ENCODE data around the gene RAB3GAP1. TPM values are rescaled to one million over a fixed set of nuclear protein-coding genes. Genes with fewer than 3 reads are reported as not detected.
"Not testable (repeated sequence)": the region's sequence is repeated elsewhere in the genome, so short reads cannot be mapped to it uniquely, and the experiment has no call there.

RAB3GAP1 gene
- total RNA-seq, 1 donor from 2014 or later: 46.4 TPM

- H3K27me3 ChIP-seq (ENCODE audit: control insufficient read depth in 3 of 3, insufficient read depth in 3 of 3, low read length in 3 of 3): no peaks in the 10 kb centered on the region
- peaks cover 6 to 17% (median 7%) of the 10 kb centered on the region in 3 donors for H3K36me3 ChIP-seq (ENCODE audit: control insufficient read depth in 3 of 3, insufficient read depth in 3 of 3, low read length in 3 of 3)
- H3K4me1 ChIP-seq (ENCODE audit: control insufficient read depth in 3 of 3, insufficient read depth in 3 of 3, low read length in 3 of 3): no peaks in the 10 kb centered on the region
- no peak overlapping the region for H3K9ac ChIP-seq (ENCODE audit: low read depth in 1 of 3, low read length in 3 of 3)
- no peaks in the 10 kb centered on the region for H3K9me3 ChIP-seq (ENCODE audit: control insufficient read depth in 3 of 3, low read length in 3 of 3)
- no peak overlapping the region for H3K4me3 ChIP-seq (ENCODE audit: low read length in 3 of 3)
- no peak overlapping the region for H3K27ac ChIP-seq (ENCODE audit: low read depth, low read length)
Observed at GRCh38 chr2:135097532-135098231, 45.6 kb downstream of the RAB3GAP1 start.

DNA sequence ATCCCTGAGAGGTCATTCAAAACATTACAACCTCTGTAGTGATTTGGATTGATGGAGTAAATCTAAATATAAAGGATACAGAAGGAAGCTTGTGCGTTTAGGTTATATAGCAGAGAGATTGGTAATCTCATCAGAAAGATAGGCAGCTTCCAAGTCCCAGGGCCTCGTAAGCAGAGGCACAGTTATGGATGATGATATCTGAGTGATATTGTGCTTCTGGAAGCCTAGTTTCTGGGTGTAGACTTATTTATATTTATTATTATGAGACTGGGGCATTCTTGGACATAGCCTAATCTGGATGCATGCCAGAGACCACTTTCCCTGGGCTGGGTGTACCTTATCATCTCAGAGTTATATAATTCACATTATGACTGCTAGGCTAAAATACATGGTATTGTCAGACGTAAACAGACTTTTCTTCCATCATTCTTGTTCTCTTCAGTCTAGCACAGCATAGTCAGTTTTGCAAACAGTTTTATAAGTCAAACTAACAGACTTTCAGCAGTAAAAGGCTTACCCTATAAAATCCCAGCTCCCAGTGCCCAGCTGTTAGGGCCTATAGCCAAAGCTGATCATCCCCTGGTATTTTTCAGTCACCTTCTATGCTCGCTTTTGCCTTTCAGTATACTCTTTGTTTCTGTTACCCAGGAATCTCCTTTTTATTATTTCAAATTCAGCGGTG lies 47.9 kb downstream of the RAB3GAP1 start:
- Histone ChIP-seq H3K9ac (ENCODE audit: low read depth in 1 of 3, low read length in 3 of 3) (no peak overlapping the region), H3K27ac (ENCODE audit: low read depth, low read length) (no peak overlapping the region), H3K36me3 (ENCODE audit: control insufficient read depth in 3 of 3, insufficient read depth in 3 of 3, low read length in 3 of 3) (peaks cover 0 to 10% (median 0%) of the 10 kb centered on the region in 3 donors), H3K4me1 (ENCODE audit: control insufficient read depth in 3 of 3, insufficient read depth in 3 of 3, low read length in 3 of 3) (no peaks in the 10 kb centered on the region), H3K4me3 (ENCODE audit: low read length in 3 of 3) (peak overlapping the region in 1 of 3 donors; percentile 15), H3K9me3 (ENCODE audit: control insufficient read depth in 3 of 3, low read length in 3 of 3) (no peaks in the 10 kb centered on the region), H3K27me3 (ENCODE audit: control insufficient read depth in 3 of 3, insufficient read depth in 3 of 3, low read length in 3 of 3) (no peaks in the 10 kb centered on the region)

- no peaks in the 10 kb centered on the region for H3K27me3 ChIP-seq (ENCODE audit: control insufficient read depth in 3 of 3, insufficient read depth in 3 of 3, low read length in 3 of 3)
- H3K27ac ChIP-seq (ENCODE audit: low read depth, low read length): no peak overlapping the region
- H3K9ac ChIP-seq (ENCODE audit: low read depth in 1 of 3, low read length in 3 of 3): no peak overlapping the region
- no peaks in the 10 kb centered on the region for H3K4me1 ChIP-seq (ENCODE audit: control insufficient read depth in 3 of 3, insufficient read depth in 3 of 3, low read length in 3 of 3)
- H3K9me3 ChIP-seq (ENCODE audit: control insufficient read depth in 3 of 3, low read length in 3 of 3): no peaks in the 10 kb centered on the region
- peaks cover 0 to 4% (median 0%) of the 10 kb centered on the region in 3 donors for H3K36me3 ChIP-seq (ENCODE audit: control insufficient read depth in 3 of 3, insufficient read depth in 3 of 3, low read length in 3 of 3)
- no peak overlapping the region for H3K4me3 ChIP-seq (ENCODE audit: low read length in 3 of 3)
Observed at GRCh38 chr2:135103843-135104242, 51.8 kb downstream of the RAB3GAP1 start.

DNA sequence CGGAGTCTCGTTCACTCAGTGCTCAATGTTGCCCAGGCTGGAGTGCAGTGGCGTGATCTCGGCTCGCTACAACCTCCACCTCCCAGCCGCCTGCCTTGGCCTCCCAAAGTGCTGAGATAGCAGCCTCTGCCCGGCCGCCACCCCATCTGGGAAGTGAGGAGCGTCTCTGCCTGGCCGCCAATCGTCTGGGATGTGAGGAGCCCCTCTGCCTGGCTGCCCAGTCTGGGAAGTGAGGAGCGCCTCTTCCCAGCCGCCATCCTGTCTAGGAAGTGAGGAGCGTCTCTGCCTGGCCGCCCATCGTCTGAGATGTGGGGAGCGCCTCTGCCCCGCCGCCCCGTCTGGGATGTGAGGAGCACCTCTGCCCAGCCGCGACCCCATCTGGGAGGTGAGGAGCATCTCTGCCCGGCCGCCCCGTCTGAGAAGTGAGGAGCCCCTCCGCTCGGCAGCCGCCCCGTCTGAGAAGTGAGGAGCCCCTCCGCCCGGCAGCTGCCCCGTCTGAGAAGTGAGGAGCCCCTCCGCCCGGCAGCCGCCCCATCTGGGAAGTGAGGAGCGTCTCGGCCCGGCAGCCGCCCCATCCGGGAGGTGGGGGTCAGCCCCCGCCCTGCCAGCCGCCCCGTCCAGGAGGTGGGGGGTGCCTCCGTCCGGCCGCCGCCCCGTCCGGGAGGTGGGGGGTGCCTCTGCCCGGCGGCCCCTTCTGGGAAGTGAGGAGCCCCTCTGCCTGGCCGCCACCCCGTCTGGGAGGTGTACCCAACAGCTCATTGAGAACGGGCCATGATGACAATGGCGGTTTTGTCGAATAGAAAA lies 53.6 kb downstream of the RAB3GAP1 start:
- H3K27ac ChIP-seq (ENCODE audit: low read depth, low read length); H3K27me3 ChIP-seq (ENCODE audit: control insufficient read depth in 3 of 3, insufficient read depth in 3 of 3, low read length in 3 of 3); H3K9me3 ChIP-seq (ENCODE audit: control insufficient read depth in 3 of 3, low read length in 3 of 3); H3K9ac ChIP-seq (ENCODE audit: low read depth in 1 of 3, low read length in 3 of 3); H3K4me3 ChIP-seq (ENCODE audit: low read length in 3 of 3); H3K36me3 ChIP-seq (ENCODE audit: control insufficient read depth in 3 of 3, insufficient read depth in 3 of 3, low read length in 3 of 3); H3K4me1 ChIP-seq (ENCODE audit: control insufficient read depth in 3 of 3, insufficient read depth in 3 of 3, low read length in 3 of 3): not testable (repeated sequence)

DNA sequence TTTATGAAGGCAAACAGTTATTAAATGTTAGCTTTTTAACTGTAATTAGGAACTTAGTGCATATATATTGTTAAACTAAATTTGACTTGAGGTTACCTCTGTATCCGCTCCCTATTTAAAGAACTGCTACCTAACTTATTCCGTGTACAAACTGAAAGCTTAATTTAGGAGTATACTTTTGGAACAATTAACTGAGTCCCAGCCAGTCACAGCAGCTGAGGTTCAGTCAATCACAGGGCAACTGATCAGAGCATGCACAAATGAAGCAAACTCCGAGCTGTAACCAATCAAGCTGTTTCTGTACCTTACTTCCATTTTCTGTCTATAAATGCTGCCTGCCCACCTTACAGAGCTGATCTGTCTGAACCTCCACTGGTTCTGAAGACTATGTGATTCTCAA lies 61.2 kb downstream of the RAB3GAP1 start:
- Histone ChIP-seq H3K9me3 (ENCODE audit: control insufficient read depth in 3 of 3, low read length in 3 of 3) (peaks cover 0 to 3% (median 0%) of the 10 kb centered on the region in 3 donors), H3K27ac (ENCODE audit: low read depth, low read length) (peak overlapping the region; percentile 21), H3K4me3 (ENCODE audit: low read length in 3 of 3) (no peak overlapping the region), H3K27me3 (ENCODE audit: control insufficient read depth in 3 of 3, insufficient read depth in 3 of 3, low read length in 3 of 3) (no peaks in the 10 kb centered on the region), H3K4me1 (ENCODE audit: control insufficient read depth in 3 of 3, insufficient read depth in 3 of 3, low read length in 3 of 3) (no peaks in the 10 kb centered on the region), H3K36me3 (ENCODE audit: control insufficient read depth in 3 of 3, insufficient read depth in 3 of 3, low read length in 3 of 3) (peaks cover 0 to 19% (median 0%) of the 10 kb centered on the region in 3 donors), H3K9ac (ENCODE audit: low read depth in 1 of 3, low read length in 3 of 3) (peak overlapping the region in 1 of 3 donors; percentile 30)

DNA sequence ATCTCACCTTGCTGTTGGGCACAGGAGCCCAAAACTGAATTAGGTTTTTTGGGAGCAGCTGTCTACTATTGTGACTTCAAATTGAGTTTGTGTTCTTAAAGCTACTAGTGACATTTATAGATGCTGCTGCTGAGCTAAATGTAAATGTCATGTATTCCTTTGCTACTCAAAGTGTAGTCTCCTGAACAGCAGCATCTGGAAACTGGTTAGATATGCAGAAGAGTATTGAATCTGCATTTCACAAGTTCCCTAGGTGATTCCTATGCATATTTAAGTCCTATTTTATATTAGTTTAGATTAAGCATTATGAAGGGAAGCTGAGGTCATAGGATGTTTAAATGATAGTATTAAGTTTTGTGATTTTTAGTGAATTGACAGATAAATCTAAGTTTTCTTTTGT lies 67.5 kb downstream of the RAB3GAP1 start:
- no peaks in the 10 kb centered on the region for H3K27me3 ChIP-seq (ENCODE audit: control insufficient read depth in 3 of 3, insufficient read depth in 3 of 3, low read length in 3 of 3)
- H3K4me1 ChIP-seq (ENCODE audit: control insufficient read depth in 3 of 3, insufficient read depth in 3 of 3, low read length in 3 of 3): no peaks in the 10 kb centered on the region
- H3K36me3 ChIP-seq (ENCODE audit: control insufficient read depth in 3 of 3, insufficient read depth in 3 of 3, low read length in 3 of 3): peaks cover 0 to 14% (median 8%) of the 10 kb centered on the region in 3 donors
- H3K27ac ChIP-seq (ENCODE audit: low read depth, low read length): no peak overlapping the region
- peaks cover 0 to 3% (median 0%) of the 10 kb centered on the region in 3 donors for H3K9me3 ChIP-seq (ENCODE audit: control insufficient read depth in 3 of 3, low read length in 3 of 3)
- H3K4me3 ChIP-seq (ENCODE audit: low read length in 3 of 3): no peak overlapping the region
- no peak overlapping the region for H3K9ac ChIP-seq (ENCODE audit: low read depth in 1 of 3, low read length in 3 of 3)

GRCh38 chr2:135121016-135121657 lies 69.0 kb downstream of the RAB3GAP1 start:
- H3K4me3 ChIP-seq (ENCODE audit: low read length in 3 of 3): no peak overlapping the region
- H3K27me3 ChIP-seq (ENCODE audit: control insufficient read depth in 3 of 3, insufficient read depth in 3 of 3, low read length in 3 of 3): no peaks in the 10 kb centered on the region
- peak overlapping the region in 1 of 3 donors; percentile 24 for H3K9ac ChIP-seq (ENCODE audit: low read depth in 1 of 3, low read length in 3 of 3)
- H3K9me3 ChIP-seq (ENCODE audit: control insufficient read depth in 3 of 3, low read length in 3 of 3): peaks cover 0 to 3% (median 0%) of the 10 kb centered on the region in 3 donors
- H3K27ac ChIP-seq (ENCODE audit: low read depth, low read length): no peak overlapping the region
- H3K4me1 ChIP-seq (ENCODE audit: control insufficient read depth in 3 of 3, insufficient read depth in 3 of 3, low read length in 3 of 3): no peaks in the 10 kb centered on the region
- peaks cover 0 to 21% (median 17%) of the 10 kb centered on the region in 3 donors for H3K36me3 ChIP-seq (ENCODE audit: control insufficient read depth in 3 of 3, insufficient read depth in 3 of 3, low read length in 3 of 3)

- not testable (repeated sequence) for H3K9me3 ChIP-seq (ENCODE audit: control insufficient read depth in 3 of 3, low read length in 3 of 3); H3K4me1 ChIP-seq (ENCODE audit: control insufficient read depth in 3 of 3, insufficient read depth in 3 of 3, low read length in 3 of 3); H3K4me3 ChIP-seq (ENCODE audit: low read length in 3 of 3); H3K27me3 ChIP-seq (ENCODE audit: control insufficient read depth in 3 of 3, insufficient read depth in 3 of 3, low read length in 3 of 3); H3K27ac ChIP-seq (ENCODE audit: low read depth, low read length)
- peak overlapping the region in 1 of 3 donors; percentile 24 for H3K9ac ChIP-seq (ENCODE audit: low read depth in 1 of 3, low read length in 3 of 3)
- H3K36me3 ChIP-seq (ENCODE audit: control insufficient read depth in 3 of 3, insufficient read depth in 3 of 3, low read length in 3 of 3): peaks cover 3 to 26% (median 21%) of the 10 kb centered on the region in 3 donors
Observed at GRCh38 chr2:135121658-135122039, 69.6 kb downstream of the RAB3GAP1 start.

DNA sequence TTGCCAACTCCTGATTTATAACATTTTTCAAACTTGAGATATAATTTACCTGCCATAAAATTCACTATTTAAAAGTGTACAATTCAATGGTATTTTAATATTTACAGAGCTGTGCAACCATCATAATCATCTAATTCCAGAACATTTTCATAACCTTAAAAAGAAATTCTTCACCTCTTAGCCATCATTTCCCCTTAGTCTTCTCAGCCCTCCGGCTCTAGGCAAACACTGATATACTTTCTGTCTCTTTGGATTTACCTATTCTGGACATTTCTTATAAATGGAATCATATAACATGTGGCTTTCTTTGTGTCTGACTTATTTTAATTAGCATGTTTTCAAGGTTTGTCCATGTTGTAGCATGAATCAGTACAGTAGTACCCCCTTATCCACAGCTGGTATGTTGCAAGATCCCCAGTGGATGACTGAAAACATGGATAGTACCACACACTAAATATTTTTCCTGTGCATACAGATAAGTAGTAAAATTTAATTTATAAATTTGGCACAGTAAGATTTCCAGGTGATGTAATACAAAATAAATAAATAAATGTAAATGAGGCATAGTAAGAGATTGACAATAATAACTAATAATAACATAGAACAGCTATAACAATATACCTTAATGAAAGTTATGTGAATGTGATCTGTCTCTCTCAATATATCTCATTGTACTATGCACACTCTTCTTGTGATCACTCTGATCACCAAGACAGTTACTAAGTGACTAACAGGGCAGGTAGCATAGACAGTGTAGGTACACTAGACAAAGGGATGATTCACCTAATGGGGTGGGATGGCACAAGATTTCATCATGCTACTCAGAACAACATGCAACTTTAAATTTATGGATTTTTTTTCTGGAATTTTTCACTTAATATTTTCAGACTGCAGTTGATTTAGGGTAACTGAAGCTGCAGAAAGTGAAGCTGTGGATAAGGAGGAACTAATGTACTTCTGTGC lies 73.1 kb downstream of the RAB3GAP1 start:
- Histone ChIP-seq H3K9me3 (ENCODE audit: control insufficient read depth in 3 of 3, low read length in 3 of 3) (no peaks in the 10 kb centered on the region), H3K4me3 (ENCODE audit: low read length in 3 of 3) (no peak overlapping the region), H3K27ac (ENCODE audit: low read depth, low read length) (no peak overlapping the region), H3K4me1 (ENCODE audit: control insufficient read depth in 3 of 3, insufficient read depth in 3 of 3, low read length in 3 of 3) (no peaks in the 10 kb centered on the region), H3K27me3 (ENCODE audit: control insufficient read depth in 3 of 3, insufficient read depth in 3 of 3, low read length in 3 of 3) (no peaks in the 10 kb centered on the region), H3K9ac (ENCODE audit: low read depth in 1 of 3, low read length in 3 of 3) (no peak overlapping the region), H3K36me3 (ENCODE audit: control insufficient read depth in 3 of 3, insufficient read depth in 3 of 3, low read length in 3 of 3) (peaks cover 3 to 37% (median 30%) of the 10 kb centered on the region in 3 donors)
